GM18858 (cell line): ENCODE data around the gene ADAM15.

ENCODE experiments used
- ATAC-seq: cut with Tn5 transposase; IDR thresholded peaks from one replicate; pipeline ENCODE4 v1.9.1; 2021; ENCODE audit not compliant: unreplicated experiment

The ADAM15 gene

GRCh38 chr1:155070158-155070621 is 19.1 kb downstream of the ADAM15 start:
- ATAC-seq: no peak

GRCh38 chr1:155070721-155071569 is 19.8 kb downstream of the ADAM15 start:
- no peak for ATAC-seq

- ATAC-seq: no peak
Observed at GRCh38 chr1:155071701-155072100, 20.6 kb downstream of the ADAM15 start.

GRCh38 chr1:155072531-155073289 is 21.6 kb downstream of the ADAM15 start:
- ATAC-seq: no peak

- ATAC-seq: no peak
Observed at GRCh38 chr1:155073377-155074242, 22.5 kb downstream of the ADAM15 start.

- ATAC-seq: no peak
Observed at GRCh38 chr1:155075535-155075934, 24.4 kb downstream of the ADAM15 start.

GRCh38 chr1:155076371-155076770 is 25.3 kb downstream of the ADAM15 start:
- ATAC-seq: no peak

- ATAC-seq: no peak
Observed at GRCh38 chr1:155077346-155077745, 26.2 kb downstream of the ADAM15 start.

- no peak for ATAC-seq
Observed at GRCh38 chr1:155077758-155078445, 26.8 kb downstream of the ADAM15 start.

- no peak for ATAC-seq
Observed at GRCh38 chr1:155078469-155079209, 27.5 kb downstream of the ADAM15 start, which contains the start of gene EFNA3. Gene EFNA3, plus strand, starts transcription at chr1:155078837. Its CDS starts 105 bp downstream, at chr1:155078942.

- no peak for ATAC-seq
Observed at GRCh38 chr1:155079210-155079486, 28.0 kb downstream of the ADAM15 start.

GRCh38 chr1:155079487-155080311 is 28.6 kb downstream of the ADAM15 start:
- no peak for ATAC-seq

- no peak for ATAC-seq
Observed at GRCh38 chr1:155080312-155081228, 29.5 kb downstream of the ADAM15 start.

GRCh38 chr1:155081472-155082300 is 30.6 kb downstream of the ADAM15 start:
- ATAC-seq: no peak

GRCh38 chr1:155082301-155083051 is 31.4 kb downstream of the ADAM15 start:
- ATAC-seq: no peak

GRCh38 chr1:155083052-155083541 is 32.0 kb downstream of the ADAM15 start:
- ATAC-seq: no peak
